GM10266 (cell line): ENCODE data around the gene CCNB2.

Source experiments
- DNase-seq: peaks from one replicate; pipeline ENCODE4 v3.0.0; 2012; ENCODE audit errors: extremely low spot score
- CTCF ChIP-seq: IDR thresholded peaks from 2 replicates; pipeline ENCODE4 v1.5.1; 2012; ENCODE audit warnings: mild to moderate bottlenecking, low read depth; ENCODE audit not compliant: control insufficient read depth, insufficient read depth; ENCODE audit errors: missing control alignments

Gene CCNB2

DNA sequence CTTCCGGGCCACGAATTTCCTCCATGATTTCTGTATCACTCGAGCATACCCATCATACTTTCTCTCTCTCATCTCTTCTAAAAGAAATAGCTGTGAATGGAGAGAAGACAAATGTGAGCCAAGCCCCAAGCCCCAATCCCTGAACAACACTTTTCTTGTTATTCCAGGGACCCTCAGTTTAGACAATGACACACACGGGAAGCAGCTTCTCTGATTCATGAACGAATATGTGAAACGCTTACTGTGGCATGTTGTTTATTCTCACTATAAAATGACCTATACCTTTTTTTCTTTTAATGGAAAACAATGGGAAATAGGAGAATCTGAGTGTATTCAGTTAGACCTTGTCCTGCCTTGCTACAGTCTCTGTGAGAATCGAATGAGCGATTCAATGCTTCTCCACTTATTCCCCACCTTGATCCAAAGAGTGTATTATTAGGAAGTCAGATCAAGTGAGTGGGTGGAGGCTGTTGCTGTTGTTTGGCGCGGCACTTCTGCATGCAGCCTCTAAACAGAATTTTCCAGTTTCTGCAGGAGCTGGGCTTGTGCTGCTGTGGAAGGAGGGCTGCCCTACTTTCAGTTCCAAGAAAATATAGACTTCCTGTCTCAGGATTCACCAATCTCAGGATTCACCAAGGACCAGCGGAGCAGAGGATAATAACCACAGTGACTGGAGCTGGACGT is 69.3 kb downstream of the CCNB2 start:
- no peak for TF ChIP-seq CTCF
- no peak for DNase-seq
